Sigmoid colon (tissue), 3 donors: Measurements from ENCODE around the gene TRPV3.
"Not testable (repeated sequence)": the region's sequence is repeated elsewhere in the genome, so short reads cannot be mapped to it uniquely, and the experiment has no call there.

Source experiments
- POLR2A ChIP-seq, 2 donors: fragments of 450-650 bp; IDR thresholded peaks; one replicate each; pipeline ENCODE4 v1.6.1; 2016; ENCODE audit warnings: antibody characterized with exemption in 2 of 2, mild to moderate bottlenecking in 2 of 2, moderate library complexity in 2 of 2
- TF ChIP-seq, protein P1 (sequence below), 4 experiments: fragments of 450-650 bp in 3 of 4; fragments of 200-600 bp in 1 of 4; IDR thresholded peaks; one replicate each; pipeline ENCODE4 v1.5.1; 2016 to 2019; ENCODE audit warnings: antibody characterized with exemption in 4 of 4, mild to moderate bottlenecking in 3 of 4, moderate library complexity in 2 of 4

- TF ChIP-seq, protein P1, sequence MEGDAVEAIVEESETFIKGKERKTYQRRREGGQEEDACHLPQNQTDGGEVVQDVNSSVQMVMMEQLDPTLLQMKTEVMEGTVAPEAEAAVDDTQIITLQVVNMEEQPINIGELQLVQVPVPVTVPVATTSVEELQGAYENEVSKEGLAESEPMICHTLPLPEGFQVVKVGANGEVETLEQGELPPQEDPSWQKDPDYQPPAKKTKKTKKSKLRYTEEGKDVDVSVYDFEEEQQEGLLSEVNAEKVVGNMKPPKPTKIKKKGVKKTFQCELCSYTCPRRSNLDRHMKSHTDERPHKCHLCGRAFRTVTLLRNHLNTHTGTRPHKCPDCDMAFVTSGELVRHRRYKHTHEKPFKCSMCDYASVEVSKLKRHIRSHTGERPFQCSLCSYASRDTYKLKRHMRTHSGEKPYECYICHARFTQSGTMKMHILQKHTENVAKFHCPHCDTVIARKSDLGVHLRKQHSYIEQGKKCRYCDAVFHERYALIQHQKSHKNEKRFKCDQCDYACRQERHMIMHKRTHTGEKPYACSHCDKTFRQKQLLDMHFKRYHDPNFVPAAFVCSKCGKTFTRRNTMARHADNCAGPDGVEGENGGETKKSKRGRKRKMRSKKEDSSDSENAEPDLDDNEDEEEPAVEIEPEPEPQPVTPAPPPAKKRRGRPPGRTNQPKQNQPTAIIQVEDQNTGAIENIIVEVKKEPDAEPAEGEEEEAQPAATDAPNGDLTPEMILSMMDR (IDR thresholded peaks at IDR 0.05), result not testable (repeated sequence)
- not testable (repeated sequence) for TF ChIP-seq POLR2A (IDR thresholded peaks at IDR 0.05)
These were observed 6.6 kb upstream of the TRPV3 start for GRCh38 chr17:3564241-3564640.
